ENCODE data around the gene CSTPP1. TPM values are rescaled to one million over a fixed set of nuclear protein-coding genes. Genes with fewer than 3 reads are reported as not detected.

The CSTPP1 gene
- total RNA-seq, 1 experiment from 2014 or later: 88.3 TPM

- no peaks in the 10 kb centered on the region for H3K4me1 ChIP-seq (replicated peaks; ENCODE audit: insufficient read depth)
- H3K4me2 ChIP-seq: no peak overlapping the region
- no peaks in the 10 kb centered on the region for H3K9me2 ChIP-seq (ENCODE audit: insufficient read depth)
- no TSS peak for BruUV-seq (replicated peaks)
- TF ChIP-seq EZH2 (IDR thresholded peaks at IDR 0.05; ENCODE audit: low read depth): no peak
- no peak for TF ChIP-seq CTCF (conservative IDR thresholded peaks at IDR 0.05)
- no peak overlapping the region for H3K4me3 ChIP-seq
- H3F3A ChIP-seq (ENCODE audit: insufficient read depth, low read depth): peaks cover 7% of the 10 kb centered on the region; the same call in 1 of the 2 replicates
- no peaks in the 10 kb centered on the region for H3K27me3 ChIP-seq (ENCODE audit: insufficient read depth, low read depth)
- H3K36me3 ChIP-seq (ENCODE audit: low read depth): no peaks in the 10 kb centered on the region
- DNase-seq: no peak
- no peaks in the 10 kb centered on the region for H3K79me2 ChIP-seq (ENCODE audit: low read depth)
- no peak overlapping the region for H3K27ac ChIP-seq
- H3K9me3 ChIP-seq (ENCODE audit: insufficient read depth, low read depth): no peaks in the 10 kb centered on the region
- intact Hi-C loops (cut with micrococcal nuclease; ENCODE audit: unreplicated experiment): no loop called here
- ChIA-PET CTCF (no interaction called here), POLR2A (ENCODE audit: unreplicated experiment) (no interaction called here)
- no peak overlapping the region for H2AFZ ChIP-seq
- H4K20me1 ChIP-seq (ENCODE audit: insufficient read depth): no peaks in the 10 kb centered on the region
Measured at GRCh38 chr11:47047972-47048371, 111.4 kb downstream of the CSTPP1 start.

DNA sequence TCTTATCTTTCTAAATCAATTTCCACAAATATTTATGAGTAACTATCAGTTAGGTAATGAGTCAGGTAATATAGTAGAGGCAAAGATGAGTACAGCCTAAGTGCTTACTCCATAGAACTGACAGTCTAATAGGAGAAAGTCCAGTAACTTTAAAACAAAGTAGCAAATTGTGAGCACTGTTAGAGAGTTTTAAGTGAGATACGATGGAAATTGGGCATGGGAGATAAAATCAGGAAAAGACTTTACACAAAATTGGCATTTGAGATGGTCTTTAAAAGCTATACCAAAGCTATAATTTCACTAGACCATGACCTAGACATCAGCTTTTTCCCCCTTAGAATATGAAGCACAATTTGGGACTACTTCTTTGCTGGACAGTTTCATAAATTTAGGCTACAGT lies 113.7 kb downstream of the CSTPP1 start:
- no peaks in the 10 kb centered on the region for H3K36me3 ChIP-seq (ENCODE audit: low read depth)
- no peak for DNase-seq
- intact Hi-C loops (cut with micrococcal nuclease; ENCODE audit: unreplicated experiment): no loop called here
- no peaks in the 10 kb centered on the region for H3K9me2 ChIP-seq (ENCODE audit: insufficient read depth)
- no peaks in the 10 kb centered on the region for H3K9me3 ChIP-seq (ENCODE audit: insufficient read depth, low read depth)
- no peaks in the 10 kb centered on the region for H4K20me1 ChIP-seq (ENCODE audit: insufficient read depth)
- no peaks in the 10 kb centered on the region for H3F3A ChIP-seq (ENCODE audit: insufficient read depth, low read depth)
- ChIA-PET CTCF (no interaction called here), POLR2A (ENCODE audit: unreplicated experiment) (interaction anchor here (0.6 kb wide), 1 partner anchor 68 kb away, joined by 3 read pairs; no protein-coding TSS in a partner anchor)
- H2AFZ ChIP-seq: no peak overlapping the region
- no peak overlapping the region for H3K4me2 ChIP-seq
- TF ChIP-seq EZH2 (IDR thresholded peaks at IDR 0.05; ENCODE audit: low read depth): no peak
- TF ChIP-seq CTCF (conservative IDR thresholded peaks at IDR 0.05): no peak
- BruUV-seq (replicated peaks): no TSS peak
- no peaks in the 10 kb centered on the region for H3K27me3 ChIP-seq (ENCODE audit: insufficient read depth, low read depth)
- H3K27ac ChIP-seq: no peak overlapping the region
- no peak overlapping the region for H3K4me3 ChIP-seq
- H3K4me1 ChIP-seq (replicated peaks; ENCODE audit: insufficient read depth): no peaks in the 10 kb centered on the region
- no peaks in the 10 kb centered on the region for H3K79me2 ChIP-seq (ENCODE audit: low read depth)

GRCh38 chr11:47051217-47051616 lies 114.7 kb downstream of the CSTPP1 start:
- DNase-seq: no peak
- Histone ChIP-seq H3F3A (ENCODE audit: insufficient read depth, low read depth) (no peaks in the 10 kb centered on the region), H3K36me3 (ENCODE audit: low read depth) (no peaks in the 10 kb centered on the region), H3K27ac (no peak overlapping the region), H3K79me2 (ENCODE audit: low read depth) (no peaks in the 10 kb centered on the region), H2AFZ (no peak overlapping the region), H3K4me3 (no peak overlapping the region), H3K27me3 (ENCODE audit: insufficient read depth, low read depth) (no peaks in the 10 kb centered on the region), H3K4me1 (replicated peaks; ENCODE audit: insufficient read depth) (no peaks in the 10 kb centered on the region), H3K9me3 (ENCODE audit: insufficient read depth, low read depth) (no peaks in the 10 kb centered on the region), H4K20me1 (ENCODE audit: insufficient read depth) (no peaks in the 10 kb centered on the region), H3K4me2 (no peak overlapping the region), H3K9me2 (ENCODE audit: insufficient read depth) (no peaks in the 10 kb centered on the region)
- intact Hi-C loops (cut with micrococcal nuclease; ENCODE audit: unreplicated experiment): no loop called here
- POLR2A ChIA-PET (ENCODE audit: unreplicated experiment): interaction anchor here (0.6 kb wide), 1 partner anchor 9 kb away, joined by 6 read pairs; no protein-coding TSS in a partner anchor
- BruUV-seq (replicated peaks): no TSS peak
- TF ChIP-seq EZH2 (IDR thresholded peaks at IDR 0.05; ENCODE audit: low read depth): no peak
- TF ChIP-seq CTCF (conservative IDR thresholded peaks at IDR 0.05): no peak
- CTCF ChIA-PET: no interaction called here
